Brain microvascular endothelial cell (primary cell): ENCODE results near the gene PIGP.
A peak's percentile ranks its signal among the peaks of the same experiment; 100 is the strongest.
"Not testable (repeated sequence)": the region's sequence is repeated elsewhere in the genome, so short reads cannot be mapped to it uniquely, and the experiment has no call there.

Experiments used
- DNase-seq: peaks from one replicate; pipeline ENCODE4 v3.0.0-alpha.2; 2020
- H3K27ac ChIP-seq: fragments of 250-450 bp; sonication (Bioruptor Pico); 2 replicates; pipeline ENCODE4 v1.5.1; 2020; ENCODE audit warnings: mild to moderate bottlenecking, moderate library complexity
- H3K27me3 ChIP-seq: fragments of 250-450 bp; sonication (Bioruptor Pico); replicated peaks from 2 replicates; pipeline ENCODE4 v1.5.1; 2020; ENCODE audit warnings: mild to moderate bottlenecking
- H3K36me3 ChIP-seq: fragments of 250-450 bp; sonication (Bioruptor Pico); replicated peaks from 2 replicates; pipeline ENCODE4 v1.5.1; 2020; ENCODE audit warnings: mild to moderate bottlenecking
- H3K4me3 ChIP-seq: 2 replicates; pipeline ENCODE4 v1.5.1; 2011; ENCODE audit warnings: low read depth, mild to moderate bottlenecking, control low read depth, low read length, moderate library complexity
- in situ Hi-C: cut with HindIII; loops from 2 replicates; pipeline ENCODE4 v1.10.0; 2017; ENCODE audit warnings: low sequenced_read_pairs, low pct_ligation_motif_present
- TF ChIP-seq, protein P1 (sequence below): IDR thresholded peaks from 2 replicates; pipeline ENCODE4 v1.5.1; 2011; ENCODE audit warnings: low read depth, mild to moderate bottlenecking, moderate library complexity, low read length, control low read depth, inconsistent platforms; ENCODE audit errors: missing control alignments

PIGP gene

DNA sequence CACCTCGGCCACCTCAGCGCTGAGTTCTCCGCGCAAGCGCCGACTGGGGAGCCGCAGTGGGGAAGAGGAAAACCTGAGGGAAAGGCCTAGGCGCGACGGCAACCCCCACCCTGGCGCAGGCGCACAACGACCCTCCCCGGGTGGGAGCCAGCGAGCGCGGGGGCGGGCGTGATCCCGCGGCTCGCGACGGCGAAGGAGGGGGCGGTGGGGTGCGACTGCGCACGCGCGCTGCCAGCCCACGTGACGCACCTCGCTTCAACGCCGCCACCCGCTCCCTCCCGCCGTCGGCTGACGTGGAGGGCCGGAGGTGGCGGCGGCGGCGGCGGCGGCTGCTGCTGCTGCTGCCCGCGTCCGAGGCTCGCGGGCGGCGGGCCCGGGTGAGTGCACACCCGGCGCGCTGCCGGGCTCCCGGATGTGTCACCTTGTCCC lies at the start of gene PIGP, which contains the start of gene TTC3:
PIGP (minus strand) TSS at position 84 of the 429 bp plus-strand sequence. CDS start 556 bp downstream, outside the sequence.
TTC3 (plus strand) TSS at position 267 of the 429 bp plus-strand sequence. CDS start 14,004 bp downstream, outside the sequence.
- Histone ChIP-seq H3K4me3 (peak within 1 kb of the TSS; percentile 93), H3K36me3 (no peaks in the 10 kb centered on the region), H3K27me3 (no peaks in the 10 kb centered on the region), H3K27ac (peak within 1 kb of the TSS; percentile 95)
- TF ChIP-seq, protein P1, sequence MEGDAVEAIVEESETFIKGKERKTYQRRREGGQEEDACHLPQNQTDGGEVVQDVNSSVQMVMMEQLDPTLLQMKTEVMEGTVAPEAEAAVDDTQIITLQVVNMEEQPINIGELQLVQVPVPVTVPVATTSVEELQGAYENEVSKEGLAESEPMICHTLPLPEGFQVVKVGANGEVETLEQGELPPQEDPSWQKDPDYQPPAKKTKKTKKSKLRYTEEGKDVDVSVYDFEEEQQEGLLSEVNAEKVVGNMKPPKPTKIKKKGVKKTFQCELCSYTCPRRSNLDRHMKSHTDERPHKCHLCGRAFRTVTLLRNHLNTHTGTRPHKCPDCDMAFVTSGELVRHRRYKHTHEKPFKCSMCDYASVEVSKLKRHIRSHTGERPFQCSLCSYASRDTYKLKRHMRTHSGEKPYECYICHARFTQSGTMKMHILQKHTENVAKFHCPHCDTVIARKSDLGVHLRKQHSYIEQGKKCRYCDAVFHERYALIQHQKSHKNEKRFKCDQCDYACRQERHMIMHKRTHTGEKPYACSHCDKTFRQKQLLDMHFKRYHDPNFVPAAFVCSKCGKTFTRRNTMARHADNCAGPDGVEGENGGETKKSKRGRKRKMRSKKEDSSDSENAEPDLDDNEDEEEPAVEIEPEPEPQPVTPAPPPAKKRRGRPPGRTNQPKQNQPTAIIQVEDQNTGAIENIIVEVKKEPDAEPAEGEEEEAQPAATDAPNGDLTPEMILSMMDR = no peak
- in situ Hi-C loops = no loop called here
- DNase-seq = peak; percentile 94

DNA sequence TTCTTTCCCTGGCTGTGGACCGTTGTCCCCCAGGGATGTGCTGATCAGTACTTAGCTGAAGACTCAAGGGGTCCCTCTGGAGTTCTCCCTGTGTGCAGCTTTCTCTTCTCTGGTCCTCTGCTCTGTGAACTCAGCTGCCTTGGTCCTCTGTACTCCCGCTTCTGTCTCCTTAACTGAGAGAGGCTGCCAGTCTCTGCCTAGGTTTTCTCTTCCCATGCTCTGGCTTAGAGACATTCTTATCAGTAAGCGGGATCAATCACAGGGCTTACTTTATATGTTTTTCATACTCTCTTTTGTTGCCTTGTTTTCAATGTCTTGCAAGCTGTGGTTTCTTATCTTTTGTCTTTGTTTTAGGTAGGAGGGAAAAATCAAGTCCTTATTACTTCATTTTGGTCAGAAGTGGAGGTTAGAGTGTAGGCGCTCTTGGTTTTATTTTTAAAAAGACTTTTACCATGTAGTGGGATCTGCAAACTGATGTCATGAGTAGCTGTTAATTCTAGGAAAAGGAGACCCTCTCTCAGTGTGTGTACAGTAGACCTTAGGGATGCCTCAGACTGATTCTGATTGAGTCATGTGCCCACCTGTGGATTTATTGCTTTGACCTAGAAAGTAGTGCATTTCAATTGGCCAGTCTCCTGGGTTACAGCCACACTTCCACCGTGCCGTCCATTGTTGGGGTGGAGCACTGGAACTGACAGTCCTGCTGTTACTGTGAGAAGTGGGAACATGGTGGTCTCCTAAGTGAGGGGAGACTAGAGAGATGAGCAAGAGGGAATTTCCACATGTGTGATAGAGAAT lies 46.7 kb upstream of the PIGP start:
- Histone ChIP-seq H3K36me3 (peaks cover 19% of the 10 kb centered on the region), H3K27me3 (no peaks in the 10 kb centered on the region), H3K27ac (no peak overlapping the region), H3K4me3 (no peak overlapping the region)
- in situ Hi-C loops = no loop called here
- DNase-seq = no peak
- TF ChIP-seq, protein P1 = peak; percentile 21

DNA sequence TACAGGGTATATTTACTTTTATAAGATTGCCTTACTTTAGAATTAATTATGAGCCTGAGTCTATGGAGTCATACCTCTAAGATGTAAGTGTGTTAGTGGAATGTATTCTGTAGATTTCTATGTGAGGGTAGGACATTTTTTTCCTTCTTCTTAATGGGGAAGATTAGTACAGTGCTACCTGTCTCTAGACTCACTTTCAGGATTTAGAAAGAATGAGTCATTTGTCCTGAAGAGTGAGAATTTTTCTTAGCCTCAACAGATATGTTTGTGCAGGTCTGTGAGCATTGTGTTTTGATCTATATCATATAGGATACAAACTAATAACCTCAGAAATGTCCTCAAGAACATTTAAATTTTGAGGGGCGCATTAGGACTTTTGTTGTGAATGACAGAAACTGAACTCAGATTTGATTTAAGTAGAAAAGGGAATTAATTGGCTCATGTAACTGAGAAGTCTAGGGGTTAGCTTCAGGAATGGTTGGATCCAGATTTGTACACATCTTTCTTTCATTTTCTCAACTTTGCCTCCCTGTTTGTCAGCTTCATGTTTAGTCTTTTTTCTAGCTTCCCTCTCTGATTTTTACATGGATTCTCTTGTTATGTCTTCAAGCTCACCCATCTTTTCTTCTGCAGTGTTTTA lies 45.4 kb upstream of the PIGP start:
- TF ChIP-seq, protein P1 = no peak
- DNase-seq = no peak
- Histone ChIP-seq H3K27me3 (no peaks in the 10 kb centered on the region), H3K36me3 (peaks cover 19% of the 10 kb centered on the region), H3K27ac (no peak overlapping the region), H3K4me3 (no peak overlapping the region)
- in situ Hi-C loops = no loop called here

DNA sequence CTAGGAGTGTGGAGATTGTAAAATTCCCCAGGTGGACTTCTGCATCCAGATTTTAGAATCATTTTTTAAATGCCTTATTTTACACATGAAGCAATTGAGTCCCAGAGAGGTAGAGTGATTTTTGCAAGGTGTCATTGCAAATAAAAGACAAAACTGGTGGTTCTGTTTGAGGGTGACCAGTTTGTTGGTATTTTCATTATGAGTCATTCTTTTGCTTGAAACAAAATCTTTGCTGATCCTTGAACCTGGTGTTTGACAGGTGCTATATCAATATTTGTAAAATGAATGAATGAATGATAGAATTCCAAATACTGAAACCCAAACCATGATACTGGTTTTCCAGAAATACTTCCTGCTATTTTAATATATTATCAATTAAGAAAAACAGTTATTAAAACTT lies 44.3 kb upstream of the PIGP start:
- TF ChIP-seq, protein P1 = no peak
- Histone ChIP-seq H3K36me3 (peaks cover 10% of the 10 kb centered on the region), H3K27me3 (no peaks in the 10 kb centered on the region), H3K27ac (no peak overlapping the region), H3K4me3 (no peak overlapping the region)
- in situ Hi-C loops = no loop called here
- DNase-seq = no peak

DNA sequence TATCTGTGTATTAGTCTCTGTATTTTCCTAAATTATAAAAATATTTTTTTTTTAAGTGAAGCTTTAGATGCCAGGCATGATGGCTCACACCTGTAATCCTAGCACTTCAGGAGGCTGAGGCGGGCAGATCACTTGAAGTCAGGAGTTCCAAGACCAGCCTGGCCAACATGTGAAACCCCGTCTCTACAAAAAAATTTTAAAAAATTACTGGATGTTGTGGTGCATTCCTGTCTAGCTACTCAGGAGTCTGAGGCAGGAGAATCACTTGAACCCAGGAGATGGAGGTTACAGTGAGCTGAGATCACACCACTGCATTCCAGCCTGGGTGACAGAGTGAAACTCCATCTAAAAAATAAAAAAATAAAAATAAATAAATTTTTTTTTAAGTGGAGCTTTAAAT lies 43.6 kb upstream of the PIGP start:
- H3K4me3 ChIP-seq, in situ Hi-C loops, H3K36me3 ChIP-seq, H3K27me3 ChIP-seq, H3K27ac ChIP-seq: not testable (repeated sequence)
- DNase-seq = peak; percentile 43

- H3K36me3 ChIP-seq, H3K4me3 ChIP-seq, H3K27ac ChIP-seq, H3K27me3 ChIP-seq, in situ Hi-C loops, DNase-seq: not testable (repeated sequence)
These were observed 41.4 kb upstream of the PIGP start for GRCh38 chr21:37114301-37114700.

GRCh38 chr21:37111029-37111428 lies 38.2 kb upstream of the PIGP start:
- DNase-seq, H3K27ac ChIP-seq, H3K27me3 ChIP-seq, H3K4me3 ChIP-seq, in situ Hi-C loops: not testable (repeated sequence)
- H3K36me3 ChIP-seq = peaks cover 14% of the 10 kb centered on the region
